ENCODE measurements around the gene CLIP2.
"Not testable (repeated sequence)": the region's sequence is repeated elsewhere in the genome, so short reads cannot be mapped to it uniquely, and the experiment has no call there.

The CLIP2 gene

DNA sequence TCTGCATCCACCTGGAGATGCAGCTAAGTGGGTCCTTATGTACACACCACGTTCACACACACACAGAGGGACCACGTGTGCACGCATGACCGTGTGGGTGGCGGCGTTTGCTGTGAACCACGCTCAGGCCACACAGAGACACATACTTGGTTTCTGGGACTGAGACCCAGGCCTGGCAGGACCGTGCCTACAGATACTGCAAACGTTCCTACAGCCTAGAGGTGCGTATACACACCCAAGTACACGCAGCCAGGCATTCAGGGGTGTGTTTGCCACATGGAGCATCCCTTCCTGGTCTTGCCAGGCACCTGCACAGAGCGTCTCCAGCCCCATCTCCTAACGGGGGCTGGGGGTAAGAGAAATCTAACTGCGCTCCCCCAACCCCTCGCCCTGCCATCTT lies 115.5 kb downstream of the CLIP2 start:
- Mint-ChIP-seq H3K4me3 (no peak overlapping the region), H3K27ac (no peak overlapping the region), H3K27me3 (no peaks in the 10 kb centered on the region), H3K9me3 (ENCODE audit: low read depth) (no peaks in the 10 kb centered on the region), H3K36me3 (no peaks in the 10 kb centered on the region), H3K4me1 (ENCODE audit: low read depth) (no peaks in the 10 kb centered on the region)

DNA sequence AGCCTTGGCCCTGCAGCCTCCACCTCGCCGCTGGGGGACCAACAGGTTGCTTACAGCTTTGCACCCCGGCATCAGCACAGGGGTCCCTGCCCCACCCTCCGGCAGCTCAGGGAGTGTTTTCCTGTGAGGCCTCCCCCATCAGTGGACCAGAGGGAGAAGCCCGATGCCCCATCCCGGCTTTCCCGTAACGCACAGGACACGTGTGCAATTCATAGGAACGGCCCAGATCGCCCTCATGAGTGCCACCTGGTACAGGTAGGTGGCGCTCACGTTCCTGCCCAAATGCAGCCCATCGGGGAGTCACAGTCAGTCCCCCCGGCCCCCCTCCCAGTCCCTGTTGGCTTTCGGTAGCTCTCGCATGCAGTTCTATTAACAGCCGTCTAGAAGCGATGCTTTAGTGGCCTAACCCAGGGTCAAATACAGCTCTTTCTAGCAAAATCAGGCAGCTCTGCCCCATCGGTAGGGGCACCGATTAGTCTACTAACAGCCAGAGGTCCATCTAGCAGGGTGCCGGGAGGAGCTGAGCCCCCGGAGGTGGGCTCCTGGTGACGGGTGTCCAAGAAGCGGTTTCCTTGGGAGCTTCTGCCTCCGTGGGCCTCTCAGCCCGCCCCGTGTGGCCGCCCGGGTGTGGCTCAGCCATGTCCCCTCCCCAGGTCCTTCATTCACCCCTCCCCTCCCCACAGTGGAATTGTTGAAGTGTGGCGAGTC lies 116.1 kb downstream of the CLIP2 start:
- Mint-ChIP-seq H3K4me1 (ENCODE audit: low read depth) (no peaks in the 10 kb centered on the region), H3K27ac (no peak overlapping the region), H3K36me3 (no peaks in the 10 kb centered on the region), H3K4me3 (no peak overlapping the region), H3K9me3 (ENCODE audit: low read depth) (no peaks in the 10 kb centered on the region), H3K27me3 (no peaks in the 10 kb centered on the region)

DNA sequence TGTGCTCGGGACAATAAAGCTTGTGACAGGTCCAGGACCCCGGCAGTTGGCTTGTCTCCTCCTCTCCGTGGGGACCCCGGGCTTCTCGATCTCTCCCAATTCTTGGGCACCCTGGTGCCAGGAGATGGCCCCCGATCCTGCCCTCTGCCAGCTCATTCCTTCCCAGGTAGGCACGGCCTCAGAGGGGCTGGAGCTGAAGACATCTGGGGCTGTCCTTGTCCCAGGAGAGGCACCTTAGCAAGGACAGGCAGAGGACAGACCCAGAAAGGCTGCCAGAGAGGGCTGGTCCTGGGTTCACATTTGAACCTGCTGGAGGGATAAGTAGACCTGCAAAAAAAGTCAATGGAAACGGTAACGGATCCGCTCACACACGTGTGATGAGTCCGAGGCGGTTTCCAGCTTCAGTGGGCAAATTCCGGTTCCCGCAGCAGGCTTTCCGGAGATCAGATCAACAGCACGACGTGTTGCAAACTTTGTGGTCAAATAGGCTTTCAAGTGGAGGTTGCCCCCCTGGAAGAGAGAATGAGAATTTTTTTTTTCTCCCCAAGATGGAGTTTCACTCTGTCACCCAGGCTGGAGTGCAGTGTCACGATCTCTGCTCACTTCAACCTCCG lies 116.8 kb downstream of the CLIP2 start:
- Mint-ChIP-seq H3K4me1 (ENCODE audit: low read depth) (no peaks in the 10 kb centered on the region), H3K36me3 (no peaks in the 10 kb centered on the region), H3K27me3 (no peaks in the 10 kb centered on the region), H3K4me3 (no peak overlapping the region), H3K27ac (no peak overlapping the region), H3K9me3 (ENCODE audit: low read depth) (no peaks in the 10 kb centered on the region)

DNA sequence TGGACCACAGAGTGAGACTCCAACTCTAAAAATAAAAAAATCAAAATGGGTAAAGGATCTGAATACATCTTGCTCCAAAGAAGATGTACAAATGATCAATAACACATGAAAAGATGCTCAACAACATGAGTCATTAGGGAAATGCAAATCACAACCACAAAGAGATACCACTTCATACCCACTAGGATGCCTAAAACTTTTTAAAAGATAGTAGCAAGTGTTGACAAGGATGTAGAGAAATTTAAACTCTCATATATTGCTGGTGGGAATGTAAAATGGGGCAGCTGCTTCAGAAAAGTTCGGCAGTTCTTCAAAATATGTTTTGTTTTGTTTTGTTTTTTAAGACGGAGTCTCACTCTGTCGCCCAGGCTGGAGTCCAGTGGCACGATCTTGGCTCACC lies 118.8 kb downstream of the CLIP2 start:
- no peaks in the 10 kb centered on the region for H3K9me3 Mint-ChIP-seq (ENCODE audit: low read depth)
- H3K4me1 Mint-ChIP-seq (ENCODE audit: low read depth) = no peaks in the 10 kb centered on the region
- H3K27me3 Mint-ChIP-seq = no peaks in the 10 kb centered on the region
- H3K4me3 Mint-ChIP-seq = no peak overlapping the region
- H3K27ac Mint-ChIP-seq = no peak overlapping the region
- no peaks in the 10 kb centered on the region for H3K36me3 Mint-ChIP-seq

DNA sequence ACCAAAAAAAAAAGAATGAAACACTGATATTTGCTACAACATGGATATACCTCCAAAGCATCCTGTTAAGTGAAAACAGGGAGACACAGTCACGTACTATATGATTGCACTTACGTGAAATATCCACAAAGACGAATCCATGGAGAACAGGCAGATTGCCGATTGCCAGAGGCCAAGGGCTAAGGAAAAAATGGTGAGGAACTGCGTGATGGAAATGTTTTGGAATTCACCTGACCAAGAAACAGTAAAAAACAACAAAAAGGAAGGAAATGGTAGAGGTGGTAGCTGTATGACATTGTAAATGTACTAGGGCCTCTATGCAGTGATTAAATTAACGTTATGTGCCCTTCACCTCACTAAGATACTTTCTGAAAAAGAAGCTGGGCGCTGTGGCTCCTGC lies 120.4 kb downstream of the CLIP2 start:
- Mint-ChIP-seq H3K27ac (no peak overlapping the region), H3K4me1 (ENCODE audit: low read depth) (no peaks in the 10 kb centered on the region), H3K27me3 (no peaks in the 10 kb centered on the region), H3K9me3 (ENCODE audit: low read depth) (no peaks in the 10 kb centered on the region), H3K4me3 (no peak overlapping the region), H3K36me3 (no peaks in the 10 kb centered on the region)

DNA sequence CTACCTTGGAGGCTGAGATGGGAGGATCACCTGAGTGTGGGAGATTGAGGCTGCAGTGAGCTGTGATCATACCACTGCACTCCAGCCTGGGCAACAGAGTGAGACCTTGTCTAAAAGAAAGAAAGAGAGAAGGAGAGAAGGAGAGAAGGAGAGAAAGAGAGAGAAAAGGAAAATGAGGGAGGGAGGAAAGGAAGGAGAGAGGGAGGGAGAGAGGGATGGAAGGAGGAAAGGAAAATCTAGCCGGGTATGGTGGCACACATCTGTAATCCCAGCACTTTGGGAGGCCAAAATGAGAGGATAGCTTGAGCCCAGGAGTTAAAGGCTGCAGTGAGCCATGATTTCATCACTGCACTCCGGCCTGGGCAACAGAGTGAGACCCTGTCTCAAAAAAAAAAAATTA lies 121.6 kb downstream of the CLIP2 start:
- Mint-ChIP-seq H3K4me3 (no peak overlapping the region), H3K9me3 (ENCODE audit: low read depth) (no peaks in the 10 kb centered on the region), H3K27me3 (no peaks in the 10 kb centered on the region), H3K4me1 (ENCODE audit: low read depth) (no peaks in the 10 kb centered on the region), H3K27ac (no peak overlapping the region), H3K36me3 (no peaks in the 10 kb centered on the region)

DNA sequence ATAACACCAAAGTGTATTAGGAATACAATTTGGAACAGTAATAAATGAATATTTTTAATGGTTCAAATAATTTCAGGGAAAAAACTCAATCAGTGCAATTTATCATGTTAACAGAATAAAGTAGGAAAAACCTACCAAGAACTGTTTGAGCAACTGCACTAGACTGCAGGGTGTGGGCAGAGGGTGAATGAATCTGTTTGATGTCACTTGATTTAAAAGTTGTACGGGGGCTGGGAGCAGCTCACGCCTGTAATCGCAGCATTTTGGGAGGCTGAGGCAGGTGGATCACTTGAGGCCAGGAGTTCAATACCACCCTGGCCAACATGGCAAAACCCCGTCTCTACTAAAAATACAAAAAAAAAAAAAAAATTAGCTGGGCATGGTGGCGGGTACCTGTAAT lies 122.4 kb downstream of the CLIP2 start:
- not testable (repeated sequence) for H3K9me3 Mint-ChIP-seq (ENCODE audit: low read depth); H3K4me1 Mint-ChIP-seq (ENCODE audit: low read depth); H3K4me3 Mint-ChIP-seq; H3K27me3 Mint-ChIP-seq; H3K27ac Mint-ChIP-seq; H3K36me3 Mint-ChIP-seq

DNA sequence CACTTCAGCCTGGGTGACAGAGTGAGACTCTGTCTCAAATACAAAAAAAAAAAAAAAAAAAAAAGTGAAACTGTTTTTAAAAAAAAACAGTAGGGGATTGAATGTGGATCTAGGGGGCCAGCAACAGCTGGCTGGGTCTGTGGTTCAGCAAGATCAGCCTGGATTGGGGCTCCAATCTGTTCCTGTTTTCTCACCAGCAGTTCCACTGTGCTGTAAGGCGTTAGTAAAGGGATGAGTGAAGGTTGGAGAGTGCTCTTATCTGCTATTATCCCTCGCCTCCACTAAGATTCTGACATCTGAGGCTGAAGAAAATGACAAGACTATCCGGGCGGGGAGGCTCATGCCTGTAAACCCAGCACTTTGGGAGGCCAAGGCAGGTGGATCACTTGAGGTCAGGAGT lies 122.8 kb downstream of the CLIP2 start:
- no peaks in the 10 kb centered on the region for H3K4me1 Mint-ChIP-seq (ENCODE audit: low read depth)
- H3K27ac Mint-ChIP-seq = no peak overlapping the region
- no peak overlapping the region for H3K4me3 Mint-ChIP-seq
- no peaks in the 10 kb centered on the region for H3K27me3 Mint-ChIP-seq
- H3K9me3 Mint-ChIP-seq (ENCODE audit: low read depth) = no peaks in the 10 kb centered on the region
- H3K36me3 Mint-ChIP-seq = no peaks in the 10 kb centered on the region

DNA sequence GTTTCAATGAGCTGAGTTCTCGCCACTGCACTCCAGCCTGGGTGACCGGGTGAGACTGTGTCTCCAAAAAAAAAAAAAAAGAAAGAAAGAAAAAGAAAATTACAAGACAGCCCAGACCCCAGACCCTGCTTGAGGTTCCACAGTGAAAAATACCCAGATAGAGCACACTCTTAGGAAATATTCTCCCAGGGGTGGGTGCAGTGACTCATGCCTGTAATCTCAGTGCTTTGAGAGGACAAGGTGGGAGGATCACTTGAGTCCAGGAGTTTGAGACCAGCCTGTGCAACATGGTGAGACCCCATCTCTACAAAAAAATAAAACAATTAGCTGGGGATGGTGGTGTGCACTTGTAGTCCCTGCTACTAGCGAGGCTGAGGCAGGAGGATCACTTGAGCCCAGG lies 123.4 kb downstream of the CLIP2 start:
- no peaks in the 10 kb centered on the region for H3K27me3 Mint-ChIP-seq
- H3K27ac Mint-ChIP-seq = no peak overlapping the region
- no peak overlapping the region for H3K4me3 Mint-ChIP-seq
- no peaks in the 10 kb centered on the region for H3K9me3 Mint-ChIP-seq (ENCODE audit: low read depth)
- H3K36me3 Mint-ChIP-seq = no peaks in the 10 kb centered on the region
- H3K4me1 Mint-ChIP-seq (ENCODE audit: low read depth) = no peaks in the 10 kb centered on the region

DNA sequence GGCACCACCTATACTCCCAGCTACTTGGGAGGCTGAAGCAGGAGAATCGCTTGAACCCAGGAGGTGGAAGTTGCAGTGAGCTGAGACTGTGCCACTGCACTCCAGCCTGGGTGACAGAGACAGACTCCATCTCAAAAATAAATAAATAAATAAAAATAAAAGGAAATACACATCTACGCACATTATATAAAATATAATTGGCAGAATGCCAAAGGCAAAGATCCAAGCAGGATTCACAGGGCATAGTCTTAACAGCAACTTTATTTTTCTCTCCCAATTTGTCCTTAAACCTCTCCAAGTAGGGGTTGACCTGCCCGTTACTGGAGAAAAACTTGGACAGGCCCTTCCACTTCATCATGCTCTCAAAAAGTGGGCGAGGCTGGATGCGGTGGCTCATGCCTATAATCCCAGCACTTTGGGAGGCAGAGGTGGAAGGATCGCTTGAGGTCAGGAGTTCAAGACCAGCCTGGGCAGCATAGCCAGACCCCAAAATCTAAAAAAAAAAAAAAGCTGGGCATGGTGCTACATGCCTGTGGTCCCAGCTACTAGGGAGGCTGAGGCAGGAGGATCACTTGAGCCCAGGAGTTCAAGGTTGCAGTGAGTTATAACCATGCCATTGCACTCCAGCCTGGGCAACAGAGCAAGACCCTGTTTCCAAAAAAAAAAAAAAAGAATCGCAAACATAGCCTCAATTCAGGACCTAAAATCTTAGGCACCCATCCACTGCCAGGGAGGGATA lies 125.6 kb downstream of the CLIP2 start:
- H3K36me3 Mint-ChIP-seq; H3K4me1 Mint-ChIP-seq (ENCODE audit: low read depth); H3K27me3 Mint-ChIP-seq; H3K4me3 Mint-ChIP-seq; H3K9me3 Mint-ChIP-seq (ENCODE audit: low read depth); H3K27ac Mint-ChIP-seq: not testable (repeated sequence)

DNA sequence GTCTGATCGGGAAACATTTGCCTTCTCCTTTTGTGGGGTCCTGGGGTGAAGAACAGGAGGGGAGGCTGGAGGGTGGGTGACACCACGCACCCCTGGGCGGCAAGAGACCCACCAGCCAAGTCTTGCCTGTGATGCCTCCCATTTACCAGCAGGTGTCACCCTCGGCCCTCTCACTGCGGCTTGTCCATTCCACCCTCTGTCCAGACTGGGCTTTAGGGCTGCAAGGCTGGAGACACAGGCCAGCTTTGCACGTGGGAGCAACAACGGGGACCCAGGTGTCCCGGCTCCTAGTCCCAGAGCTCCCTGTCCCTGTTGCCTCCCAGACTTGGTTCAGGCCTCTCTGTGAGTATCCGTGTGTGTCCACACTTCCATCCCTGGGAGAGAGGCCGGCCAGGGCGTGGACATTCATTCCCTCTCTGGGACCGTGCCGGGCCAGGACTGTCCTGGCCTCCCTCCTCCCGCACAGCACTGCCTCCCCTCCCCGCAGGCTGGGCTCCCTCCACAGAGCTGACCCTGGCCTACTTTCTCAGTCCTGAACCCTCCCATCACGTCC lies 128.3 kb downstream of the CLIP2 start:
- no peak overlapping the region for H3K27ac Mint-ChIP-seq
- H3K36me3 Mint-ChIP-seq = no peaks in the 10 kb centered on the region
- H3K9me3 Mint-ChIP-seq (ENCODE audit: low read depth) = no peaks in the 10 kb centered on the region
- no peaks in the 10 kb centered on the region for H3K4me1 Mint-ChIP-seq (ENCODE audit: low read depth)
- H3K4me3 Mint-ChIP-seq = no peak overlapping the region
- no peaks in the 10 kb centered on the region for H3K27me3 Mint-ChIP-seq

DNA sequence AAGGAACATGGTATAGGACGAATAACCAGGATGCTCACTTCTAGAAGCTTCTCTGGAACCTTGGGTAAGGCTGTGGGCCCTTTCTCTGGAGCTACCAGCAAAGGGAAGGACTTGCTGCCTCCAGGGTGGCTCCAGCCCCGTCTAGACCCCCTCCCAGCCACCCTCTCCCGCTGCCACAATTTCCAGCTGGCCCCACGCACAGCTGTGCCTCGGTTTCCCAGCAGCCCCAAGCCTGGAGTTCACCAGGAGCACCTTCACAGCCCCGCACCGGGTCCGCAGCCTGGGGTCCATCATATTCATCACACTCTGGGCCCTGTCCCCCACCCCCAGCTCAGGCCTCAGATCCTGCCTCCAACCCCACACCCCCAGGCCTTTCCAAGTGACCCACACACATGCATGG lies 128.9 kb downstream of the CLIP2 start:
- no peaks in the 10 kb centered on the region for H3K36me3 Mint-ChIP-seq
- H3K27ac Mint-ChIP-seq = no peak overlapping the region
- no peaks in the 10 kb centered on the region for H3K27me3 Mint-ChIP-seq
- no peaks in the 10 kb centered on the region for H3K4me1 Mint-ChIP-seq (ENCODE audit: low read depth)
- H3K4me3 Mint-ChIP-seq = no peak overlapping the region
- no peaks in the 10 kb centered on the region for H3K9me3 Mint-ChIP-seq (ENCODE audit: low read depth)

DNA sequence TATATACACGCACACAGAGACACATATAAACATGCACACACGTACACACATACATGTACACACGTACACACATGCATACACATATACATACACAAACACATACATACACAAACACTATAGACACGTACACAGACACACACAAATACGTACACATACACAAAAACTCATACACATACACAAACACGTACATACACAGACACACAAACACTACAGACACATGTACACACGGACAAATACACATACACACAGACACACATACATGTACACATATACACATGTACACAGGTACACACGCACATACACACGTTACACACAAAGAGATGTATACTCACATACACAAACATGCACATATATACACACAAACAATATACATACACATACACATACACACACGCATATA lies 129.3 kb downstream of the CLIP2 start:
- no peak overlapping the region for H3K4me3 Mint-ChIP-seq
- H3K4me1 Mint-ChIP-seq (ENCODE audit: low read depth) = no peaks in the 10 kb centered on the region
- H3K27me3 Mint-ChIP-seq = no peaks in the 10 kb centered on the region
- no peak overlapping the region for H3K27ac Mint-ChIP-seq
- H3K36me3 Mint-ChIP-seq = no peaks in the 10 kb centered on the region
- H3K9me3 Mint-ChIP-seq (ENCODE audit: low read depth) = no peaks in the 10 kb centered on the region

DNA sequence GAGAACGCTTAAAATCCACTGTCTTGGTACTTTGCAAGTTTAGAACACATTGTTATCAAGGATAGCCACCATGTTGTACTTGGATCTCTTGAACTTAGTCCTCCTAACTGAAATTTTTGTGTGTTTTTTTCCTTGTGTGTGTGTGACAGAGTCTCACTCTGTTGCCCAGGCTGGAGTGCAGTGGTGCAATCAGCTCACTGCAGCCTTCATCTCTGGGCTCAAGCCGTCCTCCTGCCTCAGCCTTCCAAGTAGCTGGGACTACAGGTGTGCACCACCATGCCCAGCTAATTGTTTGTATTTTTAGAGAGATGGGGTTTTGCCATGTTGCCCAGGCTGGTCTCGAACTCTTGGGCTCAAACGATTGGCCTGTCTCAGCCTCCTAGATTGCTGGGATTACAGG lies 130.0 kb downstream of the CLIP2 start:
- not testable (repeated sequence) for H3K9me3 Mint-ChIP-seq (ENCODE audit: low read depth); H3K4me1 Mint-ChIP-seq (ENCODE audit: low read depth); H3K4me3 Mint-ChIP-seq; H3K36me3 Mint-ChIP-seq; H3K27ac Mint-ChIP-seq; H3K27me3 Mint-ChIP-seq

DNA sequence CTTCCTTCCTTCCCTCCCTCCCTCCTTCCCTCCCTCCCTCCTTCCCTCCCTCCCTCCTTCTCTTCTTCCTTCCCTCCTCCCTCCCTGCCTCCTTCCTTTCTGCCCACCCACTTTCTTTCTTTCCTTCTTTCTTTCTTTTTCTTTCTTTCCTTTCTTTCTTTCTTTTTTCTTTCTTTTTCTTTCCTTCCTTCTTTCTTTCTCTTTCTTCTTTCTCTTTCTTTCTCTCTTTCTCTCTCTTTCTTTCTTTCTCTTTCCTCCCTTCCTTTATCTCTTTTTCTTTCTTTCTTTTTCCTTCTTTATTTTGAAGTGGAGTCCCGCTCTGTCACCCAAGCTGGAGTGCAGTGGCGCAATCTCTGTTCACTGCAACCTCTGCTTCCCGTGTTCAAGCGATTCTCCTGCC lies 130.8 kb downstream of the CLIP2 start:
- H3K4me3 Mint-ChIP-seq = no peak overlapping the region

More for the DNA sequence above, 130.8 kb downstream of the CLIP2 start:
- H3K9me3 Mint-ChIP-seq (ENCODE audit: low read depth) = no peaks in the 10 kb centered on the region
- H3K27me3 Mint-ChIP-seq = no peaks in the 10 kb centered on the region
- H3K27ac Mint-ChIP-seq = no peak overlapping the region
- H3K36me3 Mint-ChIP-seq = no peaks in the 10 kb centered on the region
- no peaks in the 10 kb centered on the region for H3K4me1 Mint-ChIP-seq (ENCODE audit: low read depth)

All from activated naive CD8-positive, alpha-beta T cell (primary cell).